GM12891 (cell line): ENCODE data around the gene TSPAN18.

ENCODE experiments used
- POLR2A ChIP-seq: IDR thresholded peaks from 2 replicates; pipeline ENCODE4 v1.6.1; 2011; ENCODE audit warnings: low read depth, low read length, control low read depth
- POLR2AphosphoS5 ChIP-seq: IDR thresholded peaks from 2 replicates; pipeline ENCODE4 v1.6.1; 2011; ENCODE audit warnings: low read depth, low read length, control low read depth
- POU2F2 ChIP-seq: IDR thresholded peaks from 2 replicates; pipeline ENCODE4 v1.6.1; 2011; ENCODE audit warnings: low read depth, mild to moderate bottlenecking, control low read depth, low read length, moderate library complexity
- SPI1 ChIP-seq: IDR thresholded peaks from 2 replicates; pipeline ENCODE4 v1.6.1; 2011; ENCODE audit warnings: low read depth, low read length, control low read depth
- TAF1 ChIP-seq: IDR thresholded peaks from 2 replicates; pipeline ENCODE4 v1.6.1; 2011; ENCODE audit warnings: low read depth, low read length, control low read depth

- TF ChIP-seq POLR2A (no peak), POU2F2 (no peak), TAF1 (no peak), POLR2AphosphoS5 (no peak), SPI1 (no peak)
These were observed 121.6 kb downstream of the TSPAN18 start for GRCh38 chr11:44848203-44848962.
